GM19023 (cell line): ENCODE results near the gene AFG1L.
"Not testable (repeated sequence)": the region's sequence is repeated elsewhere in the genome, so short reads cannot be mapped to it uniquely, and the experiment has no call there.

ENCODE experiments used
- ATAC-seq: cut with Tn5 transposase; IDR thresholded peaks from one replicate; pipeline ENCODE4 v1.9.1; 2021; ENCODE audit warnings: mild to moderate bottlenecking, moderate library complexity; ENCODE audit not compliant: unreplicated experiment

AFG1L gene

DNA sequence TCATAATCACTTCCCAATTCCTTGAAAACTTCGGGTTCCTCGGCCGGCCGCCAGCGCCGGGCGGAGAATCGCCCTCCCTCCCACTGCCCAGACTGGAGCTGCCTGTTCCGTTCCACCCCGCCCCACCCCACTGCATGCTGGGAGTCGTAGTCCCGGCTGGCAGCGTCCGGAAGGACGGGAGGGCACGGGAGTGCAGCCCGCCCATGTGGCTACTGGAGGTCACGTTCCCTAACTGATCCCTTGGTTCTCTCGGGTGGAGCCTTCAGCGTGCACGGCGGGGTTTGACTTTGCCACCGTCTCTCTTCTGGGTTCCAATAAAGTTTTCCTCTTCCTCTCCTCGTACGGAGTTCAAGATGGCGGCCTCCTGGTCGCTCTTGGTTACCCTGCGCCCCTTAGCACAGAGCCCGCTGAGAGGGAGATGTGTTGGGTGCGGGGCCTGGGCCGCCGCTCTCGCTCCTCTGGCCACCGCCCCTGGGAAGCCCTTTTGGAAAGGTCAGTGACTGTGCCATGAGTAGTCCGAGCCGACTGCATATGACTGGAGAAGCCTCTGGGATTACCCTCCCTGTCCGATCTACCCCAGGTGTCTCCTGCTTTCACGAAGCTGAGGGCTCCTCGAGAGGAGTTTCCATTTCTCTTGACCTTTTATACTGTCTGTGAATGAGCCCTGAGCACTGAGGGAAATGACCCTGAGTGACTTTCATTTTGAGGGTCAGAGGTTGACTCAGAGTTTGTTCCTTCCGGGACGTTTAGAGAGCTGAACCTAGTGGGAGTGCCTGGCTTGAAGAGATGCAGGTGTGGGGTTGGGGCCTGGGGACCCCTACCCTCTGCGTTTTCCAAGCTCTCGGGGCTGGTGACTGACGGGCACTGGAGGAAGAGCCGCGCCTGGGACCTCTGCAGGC, at the start of gene AFG1L:
Gene AFG1L, plus strand, starts transcription at position 328 of the 899 bp plus-strand sequence. Its CDS starts 26 bp downstream, at position 354.
- ATAC-seq: peak; percentile 90

DNA sequence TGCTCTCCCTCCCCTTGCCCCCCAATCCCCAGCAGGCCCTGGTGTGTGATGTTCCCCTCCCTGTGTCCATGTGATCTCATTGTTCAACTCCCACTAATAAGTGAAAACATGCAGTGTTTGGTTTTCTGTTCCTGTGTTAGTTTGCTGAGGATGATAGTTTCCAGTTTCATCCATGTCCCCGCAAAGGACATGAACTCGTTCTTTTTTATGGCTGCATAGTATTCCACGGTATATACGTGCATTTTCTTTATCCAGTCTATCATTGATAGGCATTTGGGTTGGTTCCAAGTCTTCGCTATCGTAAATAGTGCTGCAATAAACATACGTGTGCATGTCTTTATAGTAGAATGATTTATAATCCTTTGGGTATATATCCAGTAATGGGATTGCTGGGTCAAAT, 49.8 kb upstream of the AFG1L start:
- ATAC-seq: not testable (repeated sequence)

DNA sequence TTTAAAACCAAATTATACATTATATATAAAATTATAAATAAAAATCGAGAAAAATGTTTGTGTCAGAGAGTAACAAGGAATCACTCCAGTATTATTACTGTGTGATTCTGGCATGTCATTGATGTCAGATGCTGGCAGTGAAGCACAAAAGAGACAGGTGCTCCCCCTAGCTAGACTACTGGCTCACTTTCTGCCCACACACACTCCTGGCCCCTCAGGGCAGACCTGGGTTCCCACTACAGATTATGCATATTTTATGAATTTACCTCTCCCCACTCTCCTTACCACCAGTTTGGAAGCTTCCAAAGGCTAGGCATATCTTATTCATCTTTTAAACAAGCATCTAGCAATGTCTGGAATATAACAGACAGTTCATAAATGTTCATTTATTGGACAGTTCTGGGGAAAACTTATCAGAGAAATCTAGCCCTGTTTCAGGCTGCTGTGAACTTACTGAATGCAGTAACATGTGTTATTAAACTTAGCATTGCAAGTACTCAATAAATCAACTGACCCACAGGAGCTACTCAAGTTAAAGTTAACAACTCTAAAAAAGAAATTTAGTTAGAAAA, 46.8 kb upstream of the AFG1L start:
- no peak for ATAC-seq

DNA sequence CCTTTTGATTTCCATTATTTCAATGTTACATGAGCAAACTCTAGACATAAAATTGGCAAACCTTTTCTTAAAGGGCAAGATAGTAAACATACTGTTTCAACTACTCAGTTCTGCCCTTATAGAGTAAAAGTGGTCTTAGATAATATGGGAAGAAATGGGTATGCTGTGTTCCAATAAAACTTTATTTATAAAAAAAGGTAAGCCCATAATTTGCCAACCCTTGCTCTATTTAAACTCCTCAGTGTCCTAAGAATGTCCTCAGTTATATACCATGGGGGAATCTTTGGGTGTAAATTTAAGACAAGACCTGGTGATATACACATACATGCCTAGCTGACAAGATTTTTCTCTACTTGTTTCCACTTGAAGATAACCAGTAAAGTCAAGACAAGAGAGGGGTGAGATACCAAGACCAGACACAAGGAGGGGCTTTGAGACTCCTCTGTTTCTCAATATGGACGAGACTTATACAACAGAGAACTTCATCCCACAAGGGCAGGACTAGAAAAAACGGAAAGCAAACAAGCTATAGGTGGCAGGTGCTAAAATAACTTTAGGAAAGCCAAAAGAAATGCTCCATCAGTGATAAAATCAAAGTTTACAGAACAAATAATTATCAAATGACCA, 44.5 kb upstream of the AFG1L start:
- no peak for ATAC-seq

DNA sequence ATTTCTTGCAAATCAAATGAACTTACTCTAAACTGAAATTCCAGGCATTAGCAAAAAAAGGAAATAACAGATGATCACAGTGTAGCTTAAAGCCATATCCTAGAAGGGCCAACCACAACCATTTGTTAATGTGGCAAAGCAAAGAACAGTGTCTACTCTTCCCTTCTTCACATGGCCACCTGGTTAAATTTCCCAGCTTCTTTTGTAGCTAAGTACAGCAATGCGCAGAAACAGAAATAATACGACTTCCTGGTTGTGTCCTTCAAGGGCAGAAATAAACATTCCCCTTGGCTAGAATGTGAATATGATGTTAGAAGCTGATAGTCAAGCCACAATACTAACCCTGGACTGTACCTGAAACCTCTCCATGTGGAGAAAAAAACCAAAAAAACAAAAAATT, 43.6 kb upstream of the AFG1L start:
- no peak for ATAC-seq

DNA sequence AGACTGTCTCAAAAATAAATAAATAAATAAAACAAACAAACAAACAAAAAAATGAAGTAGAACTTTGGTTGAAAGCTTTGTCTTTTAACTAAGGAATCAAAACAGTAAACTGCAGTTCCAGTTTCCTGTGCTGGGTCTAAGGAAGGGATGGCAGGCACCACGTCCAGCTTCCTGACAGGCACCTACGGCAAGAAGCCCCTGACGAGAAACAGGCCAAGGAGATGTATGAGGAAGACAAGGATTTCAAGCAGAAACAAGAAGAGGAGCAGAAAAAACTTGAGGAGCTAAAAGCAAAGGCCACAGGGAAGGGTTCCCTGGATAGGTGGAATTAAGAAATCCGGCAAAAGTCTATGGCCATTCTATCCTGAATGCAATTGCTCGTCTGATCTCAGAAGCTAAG, 42.8 kb upstream of the AFG1L start:
- no peak for ATAC-seq

DNA sequence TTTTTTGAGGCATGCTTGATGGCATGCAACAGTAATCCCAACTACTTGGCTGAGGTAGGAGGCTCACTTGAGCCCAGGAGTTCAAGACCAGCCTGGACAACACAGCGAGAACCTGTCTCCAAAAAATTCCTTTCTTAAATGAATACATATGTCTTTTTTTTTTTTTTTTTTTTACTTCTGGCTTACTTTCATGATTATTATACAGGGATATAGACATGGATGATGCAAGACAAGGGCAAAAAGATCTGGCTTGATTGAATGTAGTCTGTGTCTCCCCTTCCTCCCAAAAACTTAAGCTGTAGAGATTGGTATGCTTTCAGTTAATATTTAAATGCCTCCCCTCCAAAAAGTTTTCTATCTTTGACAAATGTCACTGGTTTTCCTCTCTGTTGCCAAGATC, 41.6 kb upstream of the AFG1L start:
- no peak for ATAC-seq

DNA sequence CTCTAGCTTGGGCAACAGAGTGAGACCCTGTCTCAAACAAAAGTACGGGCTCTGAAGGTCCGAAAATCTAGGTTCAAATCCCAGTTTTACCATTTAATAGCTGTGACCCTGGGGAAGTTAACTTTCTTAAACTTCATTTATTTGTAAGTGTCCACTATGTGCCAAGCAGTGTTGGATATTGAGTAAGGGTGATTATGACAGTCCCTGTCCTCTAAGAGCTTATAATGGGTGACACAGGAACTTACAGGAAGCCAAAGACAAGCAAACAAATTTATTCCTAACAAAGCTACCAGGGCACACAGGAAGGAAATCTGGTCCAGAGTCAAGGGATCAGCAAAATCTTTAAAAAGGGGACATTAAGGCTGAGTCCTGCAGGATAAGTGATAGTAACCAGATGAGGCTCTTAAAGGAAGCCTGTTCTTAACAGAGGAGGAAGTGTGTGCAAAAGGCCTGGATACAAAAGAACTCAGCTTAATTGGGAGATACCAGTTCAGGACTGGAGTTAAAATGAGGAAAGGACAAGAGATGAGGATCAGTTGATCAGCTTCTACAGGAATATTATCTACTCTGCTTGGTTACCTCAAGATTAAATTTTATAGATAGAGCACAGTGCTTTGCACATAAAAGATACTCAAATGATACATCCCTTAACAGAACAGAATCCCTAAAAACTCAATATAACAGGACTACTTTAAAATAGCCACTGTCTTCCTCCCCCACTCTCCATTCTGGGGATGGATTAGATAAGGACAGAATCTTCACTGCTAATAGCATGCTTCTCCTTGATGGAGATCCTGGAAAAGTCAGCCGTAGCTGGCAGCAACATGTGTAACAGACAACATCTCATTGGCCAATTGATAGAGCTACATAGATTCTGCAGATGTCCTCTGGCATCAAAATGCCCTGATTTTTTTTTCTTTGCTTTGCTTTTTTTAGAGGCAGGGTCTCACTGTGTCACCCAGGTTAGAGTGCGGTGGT, 40.1 kb upstream of the AFG1L start:
- no peak for ATAC-seq

DNA sequence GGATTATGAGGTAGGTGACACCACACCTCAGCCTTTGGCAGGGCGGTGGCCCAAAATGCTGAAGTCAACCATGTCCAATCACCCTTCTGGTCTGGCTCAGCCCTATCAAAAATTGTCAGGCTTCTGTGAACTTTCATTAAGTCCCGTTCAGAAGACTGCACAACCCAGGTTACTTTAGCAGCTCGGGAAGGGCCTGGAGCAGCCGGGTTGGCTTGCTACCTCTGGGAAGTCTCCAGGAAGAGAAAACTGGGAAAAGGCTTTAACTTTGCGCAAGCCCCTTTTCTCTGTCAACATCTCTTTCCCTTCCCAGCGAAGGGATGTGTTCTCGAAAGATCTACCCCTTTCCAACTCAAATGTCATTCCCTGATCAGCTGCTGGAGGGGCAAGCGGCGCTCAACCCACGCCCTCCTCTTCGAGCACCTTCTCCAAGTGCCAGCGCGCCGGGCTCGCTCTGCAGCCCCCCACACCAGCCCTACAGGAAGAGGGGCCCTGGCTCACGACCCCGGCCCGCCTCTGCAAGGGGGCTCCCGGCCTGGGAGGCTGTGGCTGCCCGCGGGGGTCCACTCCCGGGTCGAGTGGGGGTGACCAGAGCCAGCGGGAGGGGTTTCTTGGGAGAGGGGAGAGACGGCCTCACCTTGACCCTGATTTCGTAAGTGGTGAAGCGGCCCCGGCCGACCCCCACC, 34.6 kb upstream of the AFG1L start:
- peak; percentile 7 for ATAC-seq

DNA sequence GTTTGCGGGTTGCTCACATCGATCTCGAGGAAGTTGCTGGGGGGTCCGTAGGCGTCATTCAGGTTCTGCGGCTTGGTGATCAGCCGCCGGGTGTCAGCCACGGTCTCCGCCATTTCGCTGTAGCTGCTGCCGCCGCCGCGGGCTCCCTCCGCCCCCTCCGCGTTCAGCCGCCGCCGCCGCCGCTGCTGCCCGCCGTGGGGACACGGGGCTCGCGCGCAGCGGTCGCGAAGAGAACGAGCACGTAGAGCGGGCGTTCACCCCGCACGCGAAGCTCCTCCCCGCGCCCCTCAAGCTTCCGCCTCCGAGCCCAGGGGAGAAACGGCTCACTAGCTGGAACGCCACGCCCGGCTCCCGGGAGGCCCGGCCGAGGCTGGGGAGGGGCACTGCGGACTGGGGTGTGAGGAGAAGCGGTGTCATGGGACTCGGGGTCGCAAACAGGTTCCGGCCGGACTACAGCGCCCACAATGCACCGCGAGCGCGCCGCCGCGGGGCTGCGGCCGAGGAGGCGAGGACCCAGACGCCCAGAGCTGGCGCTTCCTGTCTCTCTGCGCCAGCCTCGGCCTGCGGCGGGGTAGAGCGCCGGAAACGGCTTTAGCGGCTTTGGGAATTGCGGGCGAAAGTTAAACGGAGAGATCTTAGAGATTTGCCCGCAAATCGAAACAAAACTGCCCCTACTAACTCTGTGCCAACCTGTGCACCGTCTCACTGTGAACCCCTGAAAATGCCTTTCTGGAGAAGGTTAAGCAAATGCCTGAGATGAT, 33.9 kb upstream of the AFG1L start, which contains the start of gene SNX3:
Gene SNX3, minus strand, starts transcription at position 232 of the 761 bp plus-strand sequence. Its CDS starts 119 bp downstream, at position 113.
- peak; percentile 88 for ATAC-seq

DNA sequence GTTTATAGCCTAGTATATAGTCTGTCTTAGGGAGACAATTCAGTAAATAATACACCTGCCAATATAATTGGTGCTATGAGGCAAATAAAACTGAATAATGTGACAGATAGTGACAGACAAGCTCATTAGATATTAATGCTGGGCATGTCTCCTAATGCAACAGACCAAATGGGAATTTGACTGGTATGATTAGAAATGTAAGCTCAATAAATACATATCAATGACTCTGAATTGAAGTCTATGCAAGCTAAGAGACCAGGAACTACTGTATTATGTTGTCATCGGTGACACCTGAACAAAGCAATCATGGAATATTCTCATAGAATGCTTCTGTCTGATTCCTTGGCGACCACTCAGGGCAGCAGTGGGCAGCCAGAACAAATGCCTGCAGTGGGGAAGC, 31.5 kb upstream of the AFG1L start:
- ATAC-seq: no peak

DNA sequence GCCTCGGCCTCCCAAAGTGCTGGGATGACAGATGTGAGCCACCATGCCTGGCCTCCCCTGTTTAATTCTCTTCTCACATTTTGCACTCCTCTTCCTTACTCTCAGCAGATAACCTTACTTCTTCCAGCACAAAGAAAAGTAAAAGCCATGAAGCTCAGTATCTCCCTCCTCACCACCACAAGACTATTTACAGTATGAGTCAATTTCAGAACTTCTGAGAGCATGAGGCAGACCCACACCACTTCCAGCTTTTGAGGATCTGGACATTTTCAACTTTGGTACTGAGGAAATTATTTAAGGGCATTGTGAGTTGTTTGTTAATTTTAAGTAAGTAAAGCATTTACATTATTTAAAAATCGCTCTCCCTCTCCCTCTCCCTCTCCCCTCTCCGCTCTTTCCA, 26.0 kb upstream of the AFG1L start:
- no peak for ATAC-seq

DNA sequence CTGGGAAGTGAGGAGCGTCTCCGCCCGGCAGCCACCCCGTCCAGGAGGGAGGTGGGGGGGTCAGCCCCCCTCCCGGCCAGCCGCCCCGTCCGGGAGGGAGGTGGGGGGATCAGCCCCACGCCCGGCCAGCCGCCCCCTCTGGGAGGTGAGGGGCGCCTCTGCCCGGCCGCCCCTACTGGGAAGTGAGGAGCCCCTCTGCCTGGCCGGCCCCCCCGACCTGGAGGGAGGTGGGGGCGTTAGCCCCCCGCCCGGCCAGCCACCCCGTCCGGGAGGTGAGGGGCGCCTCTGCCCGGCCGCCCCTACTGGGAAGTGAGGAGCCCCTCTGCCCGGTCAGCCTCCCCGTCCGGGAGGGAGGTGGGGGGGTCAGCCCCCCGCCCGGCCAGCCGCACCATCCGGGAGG, 24.9 kb upstream of the AFG1L start:
- ATAC-seq: not testable (repeated sequence)

DNA sequence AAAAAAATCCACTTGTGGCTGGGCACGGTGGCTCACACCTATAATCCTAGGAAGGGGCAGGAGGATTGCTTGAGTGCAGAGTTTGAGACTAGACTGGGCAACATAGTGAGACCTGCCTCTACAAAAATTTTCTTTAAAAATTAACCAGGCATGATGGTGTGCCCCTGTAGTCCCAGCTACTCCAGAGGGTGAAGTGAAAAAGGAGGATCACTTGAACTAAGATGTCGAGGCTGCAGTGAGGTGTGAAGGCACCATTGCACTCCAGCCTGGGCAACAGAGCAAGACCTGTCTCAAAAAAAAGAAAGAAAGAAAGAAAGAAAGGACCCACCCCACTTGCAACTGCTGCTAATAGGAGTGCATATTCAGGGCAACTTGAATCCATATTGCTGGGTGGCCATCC, 20.3 kb upstream of the AFG1L start:
- ATAC-seq: no peak

DNA sequence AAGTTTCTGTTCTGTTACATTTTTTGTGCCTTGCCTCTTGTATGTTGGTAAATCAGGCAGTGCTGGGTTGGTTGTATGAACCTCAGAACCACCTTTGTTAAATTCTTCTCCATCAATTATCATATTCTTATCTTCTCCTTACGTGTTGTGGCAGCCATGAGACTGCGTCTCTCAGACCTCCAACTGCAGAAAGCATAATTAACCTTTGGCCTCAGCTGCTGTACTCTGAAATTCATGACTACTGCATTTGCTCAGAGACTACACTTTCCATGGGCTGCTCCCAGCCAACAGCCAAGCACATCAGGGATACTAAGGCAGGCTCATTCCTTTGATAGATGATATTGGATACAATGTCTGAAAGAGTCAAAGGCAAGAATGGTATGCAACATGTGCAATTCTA, 18.9 kb upstream of the AFG1L start:
- no peak for ATAC-seq

DNA sequence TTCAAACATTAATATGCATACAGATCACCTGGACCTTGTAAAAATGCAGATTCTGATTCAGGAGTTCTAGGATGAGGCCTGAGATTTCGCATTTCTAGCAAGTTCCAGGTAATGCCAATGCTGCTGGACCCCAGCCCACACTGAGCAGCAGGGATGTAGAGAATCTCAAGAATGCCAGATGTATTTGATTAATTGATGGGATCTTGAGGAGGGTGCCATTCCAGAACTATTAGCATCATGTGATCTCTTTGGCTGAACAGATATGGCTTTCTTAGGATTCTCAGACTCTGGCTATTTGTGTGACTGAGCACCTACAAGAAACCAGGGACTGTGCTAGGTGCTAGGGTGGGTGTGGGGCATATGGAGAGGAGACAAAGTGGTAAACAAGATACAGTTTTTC, 17.6 kb upstream of the AFG1L start:
- ATAC-seq: no peak

DNA sequence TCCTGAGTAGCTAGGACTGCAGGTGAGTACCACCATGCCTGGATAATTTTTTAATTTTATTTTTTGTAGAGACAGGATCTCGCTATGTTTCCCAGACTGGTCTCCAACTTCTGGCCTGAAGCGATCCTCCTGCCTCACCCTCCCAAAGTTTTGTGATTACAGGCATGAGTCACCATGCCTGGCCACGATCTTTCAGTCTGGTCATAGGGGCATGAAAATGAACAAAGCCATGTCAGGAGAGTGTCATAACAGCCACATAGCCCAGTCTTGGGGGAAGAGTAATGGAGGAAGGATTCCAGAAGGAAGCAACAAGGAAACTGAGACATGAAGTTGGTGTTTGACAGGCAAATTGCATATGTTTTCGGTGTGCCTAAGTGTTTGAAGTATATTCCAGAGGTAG, 17.0 kb upstream of the AFG1L start:
- no peak for ATAC-seq

DNA sequence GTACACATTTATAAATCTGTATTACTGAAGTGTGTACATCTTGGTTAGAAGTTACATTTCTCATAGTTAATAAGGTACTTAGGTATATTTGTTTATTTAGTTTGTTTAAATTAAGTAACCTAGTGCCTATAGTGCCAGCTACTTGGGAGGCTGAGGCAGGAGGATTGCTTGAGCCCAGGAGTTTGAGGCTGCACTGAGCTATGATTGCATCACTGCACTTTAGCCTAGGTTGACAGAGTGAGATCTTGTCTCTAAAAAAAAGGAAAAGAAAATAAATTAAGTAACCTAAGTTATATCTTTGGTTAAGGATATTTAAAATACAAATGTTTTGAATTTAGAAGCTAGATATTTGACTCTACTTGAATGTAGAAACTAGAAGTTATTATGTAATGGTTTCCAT, 9.5 kb upstream of the AFG1L start:
- ATAC-seq: no peak

DNA sequence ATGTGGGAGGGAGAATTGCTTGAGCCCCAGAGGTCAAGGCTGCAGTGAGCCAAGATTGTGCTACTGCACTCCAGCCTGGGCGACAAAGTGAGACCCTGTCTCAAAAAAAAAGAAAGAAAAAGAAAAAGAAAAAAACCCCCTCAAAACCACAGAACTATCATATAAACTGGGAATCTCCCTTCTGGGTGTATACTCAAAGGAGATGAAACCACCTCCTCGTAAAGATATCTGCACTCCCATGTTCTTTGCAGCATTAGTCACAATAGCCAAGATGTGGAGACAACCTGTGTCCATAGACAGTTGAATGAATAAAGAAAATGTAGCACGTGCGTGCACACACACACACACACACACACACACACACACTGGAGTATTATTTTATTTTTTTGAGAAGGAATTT, 8.5 kb upstream of the AFG1L start:
- ATAC-seq: no peak
